HUDEP-2 (cell line): ENCODE data around the gene ARMC10.
"Not testable (repeated sequence)": the region's sequence is repeated elsewhere in the genome, so short reads cannot be mapped to it uniquely, and the experiment has no call there.

Experiments
- DNase-seq, 76 experiments: peaks; one replicate each; lab custom pipeline; 2025; ENCODE audit not compliant: unreplicated experiment in 76 of 76; lab: John Stamatoyannopoulos, UW

Gene ARMC10

GRCh38 chr7:103076764-103077163 is 1.8 kb downstream of the ARMC10 start:
- DNase-seq, result no peak

GRCh38 chr7:103077318-103077717 is 2.4 kb downstream of the ARMC10 start:
- no peak for DNase-seq

GRCh38 chr7:103078226-103078625 is 3.3 kb downstream of the ARMC10 start:
- not testable (repeated sequence) for DNase-seq

- DNase-seq, result no peak
Observed at GRCh38 chr7:103079836-103080235, 4.9 kb downstream of the ARMC10 start.

GRCh38 chr7:103080923-103081322 is 6.0 kb downstream of the ARMC10 start:
- no peak for DNase-seq

- DNase-seq, result no peak
Observed at GRCh38 chr7:103082497-103082896, 7.6 kb downstream of the ARMC10 start.

GRCh38 chr7:103083210-103083609 is 8.3 kb downstream of the ARMC10 start:
- no peak for DNase-seq

GRCh38 chr7:103092321-103092720 is 17.4 kb downstream of the ARMC10 start:
- not testable (repeated sequence) for DNase-seq

- no peak for DNase-seq
Observed at GRCh38 chr7:103093429-103093828, 18.5 kb downstream of the ARMC10 start.

- peak in 3 of 76 experiments; percentile 1 to 7 (median 7) for DNase-seq
Observed at GRCh38 chr7:103094102-103094501, 19.2 kb downstream of the ARMC10 start.

- DNase-seq, result not testable (repeated sequence)
Observed at GRCh38 chr7:103095558-103095957, 20.6 kb downstream of the ARMC10 start.

- DNase-seq, result peak in 13 of 76 experiments; percentile 2 to 54 (median 15)
Observed at GRCh38 chr7:103097041-103097440, 22.1 kb downstream of the ARMC10 start.

GRCh38 chr7:103100348-103100747 is 25.4 kb downstream of the ARMC10 start:
- DNase-seq, result no peak

- no peak for DNase-seq
Observed at GRCh38 chr7:103101543-103101942, 26.6 kb downstream of the ARMC10 start.

- no peak for DNase-seq
Observed at GRCh38 chr7:103106005-103106702, 31.2 kb downstream of the ARMC10 start.

GRCh38 chr7:103106703-103107070 is 31.7 kb downstream of the ARMC10 start:
- not testable (repeated sequence) for DNase-seq

GRCh38 chr7:103113164-103113563 is 38.2 kb downstream of the ARMC10 start:
- no peak for DNase-seq

GRCh38 chr7:103114576-103115008 is 39.7 kb downstream of the ARMC10 start:
- DNase-seq, result no peak

- no peak for DNase-seq
Observed at GRCh38 chr7:103115771-103116170, 40.8 kb downstream of the ARMC10 start.

GRCh38 chr7:103116511-103116910 is 41.6 kb downstream of the ARMC10 start:
- no peak for DNase-seq

GRCh38 chr7:103116991-103117390 is 42.1 kb downstream of the ARMC10 start:
- DNase-seq, result no peak

GRCh38 chr7:103117465-103117864 is 42.5 kb downstream of the ARMC10 start:
- no peak for DNase-seq
